OCI-M2 (cell line): ENCODE data around the gene ZNF48.

Source experiments
- DNase-seq: peaks from one replicate; lab custom pipeline; 2025; ENCODE audit not compliant: unreplicated experiment; lab: John Stamatoyannopoulos, UW

The ZNF48 gene

DNA sequence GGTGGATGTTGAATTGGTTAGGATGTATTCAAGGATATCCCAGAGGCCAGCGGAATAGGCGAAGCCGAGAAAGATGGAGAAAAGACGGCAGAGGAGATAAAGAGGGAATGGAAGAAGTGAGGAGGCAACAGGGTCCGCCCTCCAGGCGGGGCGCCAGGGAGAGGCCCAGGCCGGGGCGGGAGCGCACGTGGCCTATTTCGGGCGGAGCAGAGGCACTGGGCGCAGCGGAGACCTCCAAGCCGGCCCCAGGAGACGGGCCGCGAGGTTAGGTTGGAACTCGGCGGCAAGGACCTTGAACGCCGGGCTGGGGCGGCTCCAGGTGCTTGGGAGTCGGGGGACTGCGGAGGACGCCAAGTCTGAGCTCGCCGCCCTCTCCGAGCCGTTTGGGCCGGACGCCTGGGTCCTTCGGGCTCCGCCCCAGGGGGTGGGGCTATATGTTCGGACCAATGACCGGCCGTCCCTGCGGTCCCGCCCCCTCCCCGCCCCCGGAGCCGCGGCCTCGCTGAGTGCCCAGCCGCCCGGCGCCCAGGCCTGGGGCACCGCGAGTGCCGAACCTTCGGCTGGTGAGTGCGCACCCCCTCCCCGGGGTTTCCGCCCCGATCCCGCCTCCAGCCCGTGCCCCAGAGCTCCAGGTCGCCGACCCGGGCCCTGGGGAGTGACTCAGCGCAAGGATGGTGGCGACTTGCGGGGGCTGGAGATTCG lies 12.0 kb downstream of the ZNF48 start, which contains the start of gene ZNF771:
TSS of gene ZNF771 (plus strand) at position 505 of the 702 bp plus-strand sequence. CDS start 448 bp downstream, outside the sequence.
- peak; percentile 46 for DNase-seq

DNA sequence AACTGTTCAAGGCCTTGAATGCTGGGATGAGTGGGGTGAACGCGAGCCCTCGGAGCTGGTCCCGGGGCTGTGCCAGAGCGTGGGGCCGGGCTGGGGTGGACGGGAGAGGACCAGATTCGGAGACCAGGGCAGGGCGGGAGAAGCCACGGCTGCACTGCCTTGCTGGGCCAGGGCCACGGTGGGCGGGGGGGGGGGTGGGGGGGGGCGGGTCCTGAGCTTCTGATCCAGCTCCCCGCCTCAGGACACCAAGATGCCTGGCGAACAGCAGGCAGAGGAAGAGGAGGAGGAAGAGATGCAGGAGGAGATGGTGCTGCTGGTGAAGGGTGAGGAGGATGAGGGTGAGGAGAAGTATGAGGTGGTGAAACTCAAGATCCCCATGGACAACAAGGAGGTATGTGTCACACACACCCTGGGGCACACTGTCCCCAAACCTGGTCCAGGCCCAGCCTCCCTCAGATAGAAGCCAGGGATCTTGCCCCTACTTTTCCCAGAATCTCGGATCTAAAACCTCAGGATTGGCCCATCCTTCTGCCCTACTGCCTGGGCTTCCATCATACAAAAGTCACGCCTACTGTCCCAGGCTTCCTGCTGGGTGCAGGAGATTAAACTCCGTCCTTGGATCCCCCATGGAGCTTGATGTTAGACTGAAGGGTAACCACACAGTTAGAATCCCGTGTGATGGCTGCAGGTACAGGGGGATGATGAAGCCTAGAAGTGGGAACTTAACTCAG lies 12.7 kb downstream of the ZNF48 start:
- DNase-seq, result no peak

DNA sequence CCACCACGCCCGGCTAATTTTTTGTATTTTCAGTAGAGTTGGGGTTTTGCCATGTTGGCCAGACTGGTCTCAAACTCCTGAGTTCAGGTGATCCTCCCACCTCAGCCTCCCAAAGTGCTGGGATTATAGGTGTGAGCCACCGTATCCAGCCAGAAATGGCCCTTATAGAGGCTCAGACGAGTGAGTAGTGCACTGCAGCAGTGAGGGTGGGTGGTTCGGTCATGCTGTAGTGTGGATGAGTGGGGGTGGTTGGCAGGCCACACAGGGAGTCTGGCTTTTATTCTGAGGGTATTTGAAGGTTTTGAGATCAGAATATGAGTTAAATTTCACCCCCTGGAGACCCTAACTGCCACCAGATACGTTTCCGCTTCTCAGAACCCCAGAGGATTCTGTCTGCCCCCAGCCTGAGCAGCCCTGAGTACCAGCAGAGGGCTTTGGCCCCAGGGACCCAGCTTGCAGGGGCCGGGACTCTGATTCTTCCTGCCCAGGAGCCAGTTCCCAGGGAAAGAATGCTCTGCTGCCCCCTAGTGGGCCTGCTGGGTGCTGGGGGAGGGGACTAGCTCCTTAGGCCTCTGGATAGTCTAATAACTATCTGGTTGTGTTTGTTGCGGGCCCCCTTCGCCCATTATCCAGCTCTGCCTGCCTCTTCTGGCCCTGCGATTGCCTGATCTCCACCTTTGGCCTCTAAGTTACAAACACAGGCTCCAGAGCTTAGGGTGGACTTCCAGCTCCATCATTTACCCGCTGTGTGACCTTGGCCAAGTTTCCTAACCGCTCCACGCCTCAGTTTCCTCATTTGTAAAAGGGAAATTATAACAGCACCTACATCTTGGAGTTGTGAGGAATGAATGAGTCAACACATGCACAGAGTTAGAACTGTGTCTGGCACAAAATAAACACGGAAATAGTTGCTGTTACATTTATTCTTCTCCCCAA lies 14.2 kb downstream of the ZNF48 start:
- peak; percentile 76 for DNase-seq

- no peak for DNase-seq
Observed at GRCh38 chr16:30413112-30413806, 18.0 kb downstream of the ZNF48 start.

DNA sequence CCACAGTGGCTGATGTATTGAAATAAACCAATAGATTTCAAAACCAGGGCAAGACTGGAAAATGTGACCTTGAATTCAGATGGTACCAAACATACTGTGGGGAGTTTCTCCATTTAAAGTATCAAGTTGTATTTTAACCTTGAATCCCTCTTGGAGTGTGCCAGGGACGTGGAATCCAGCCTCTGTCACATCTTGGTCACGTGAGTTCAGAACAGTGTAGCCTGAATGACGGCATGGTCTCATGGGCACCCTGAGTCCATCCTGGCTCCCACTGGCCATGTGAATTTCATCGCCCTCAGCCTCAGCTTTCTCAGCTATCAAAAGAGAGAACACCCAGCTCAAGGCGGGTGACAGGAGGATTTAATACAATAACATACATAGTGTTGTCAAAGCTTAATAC lies 18.9 kb downstream of the ZNF48 start:
- no peak for DNase-seq

DNA sequence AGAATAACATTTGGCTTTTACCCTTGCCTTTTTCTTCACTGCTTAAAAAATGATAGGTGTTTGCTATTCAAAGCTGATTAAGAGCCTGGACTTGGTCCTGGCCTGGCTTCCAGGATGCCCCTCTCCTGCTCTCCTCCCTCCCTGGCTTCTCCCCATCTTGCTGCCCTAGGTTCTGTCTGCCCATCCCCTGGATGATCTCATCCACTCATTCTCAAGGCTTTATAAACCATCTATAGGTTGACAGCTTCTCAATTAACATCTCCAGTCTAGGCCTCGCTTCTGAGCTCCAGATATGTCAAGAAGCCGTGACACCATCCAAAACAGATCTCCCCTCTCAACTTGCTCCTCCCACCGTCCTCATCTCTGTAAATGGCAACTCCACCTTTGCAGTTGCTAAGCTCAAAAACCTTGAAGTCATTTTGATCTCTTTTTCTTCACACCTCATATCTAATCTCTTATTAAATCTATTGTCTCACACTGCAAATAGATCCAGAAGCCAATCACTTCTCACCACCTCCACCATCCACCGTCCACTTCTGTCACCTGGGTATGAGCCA lies 20.9 kb downstream of the ZNF48 start:
- no peak for DNase-seq

- no peak for DNase-seq
Observed at GRCh38 chr16:30416624-30417528, 21.7 kb downstream of the ZNF48 start.

- DNase-seq, result no peak
Observed at GRCh38 chr16:30417529-30418349, 22.5 kb downstream of the ZNF48 start.

GRCh38 chr16:30418350-30419181 lies 23.3 kb downstream of the ZNF48 start:
- no peak for DNase-seq

GRCh38 chr16:30421010-30421409 lies 25.8 kb downstream of the ZNF48 start:
- no peak for DNase-seq

DNA sequence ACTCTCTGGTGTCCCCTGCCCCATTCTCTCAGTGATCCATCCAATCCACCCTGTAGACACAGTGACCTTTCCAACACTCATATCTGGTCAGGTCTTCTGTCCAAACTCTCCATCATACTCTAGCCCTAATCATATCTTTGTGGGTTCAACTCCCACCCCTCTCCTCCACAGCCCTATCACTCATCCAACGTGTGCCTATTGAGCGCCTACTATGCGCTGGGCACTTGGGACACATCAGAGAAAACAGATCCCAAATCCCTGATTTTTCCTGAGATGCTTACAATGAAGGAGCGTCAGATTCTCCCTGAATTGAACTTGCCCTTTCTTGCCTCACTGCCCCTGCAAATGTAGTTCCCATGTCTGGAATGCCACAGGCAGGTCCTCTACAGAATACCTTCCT lies 32.8 kb downstream of the ZNF48 start:
- DNase-seq, result no peak

DNA sequence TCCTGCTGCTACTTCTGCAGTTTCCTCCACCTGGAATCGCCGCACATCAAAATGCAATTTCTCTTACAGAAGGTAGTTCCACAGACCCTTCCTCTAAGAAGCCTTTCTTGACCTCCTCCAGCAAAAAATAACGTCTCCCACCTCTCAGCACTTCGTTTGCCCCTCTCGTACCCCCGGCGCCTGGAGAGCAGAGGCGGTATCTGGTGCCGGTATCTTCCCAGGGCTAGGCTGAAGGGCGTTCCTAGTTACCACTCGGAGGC lies 34.1 kb downstream of the ZNF48 start:
- DNase-seq, result no peak

- DNase-seq, result peak; percentile 83
Observed at GRCh38 chr16:30429678-30430427, 34.6 kb downstream of the ZNF48 start, which contains the start of gene DCTPP1. Gene DCTPP1 (minus strand): TSS chr16:30430030. CDS start chr16:30429980, 50 bp downstream.

- DNase-seq, result no peak
Observed at GRCh38 chr16:30430428-30430970, 35.3 kb downstream of the ZNF48 start.

- no peak for DNase-seq
Observed at GRCh38 chr16:30434852-30435251, 39.6 kb downstream of the ZNF48 start.

DNA sequence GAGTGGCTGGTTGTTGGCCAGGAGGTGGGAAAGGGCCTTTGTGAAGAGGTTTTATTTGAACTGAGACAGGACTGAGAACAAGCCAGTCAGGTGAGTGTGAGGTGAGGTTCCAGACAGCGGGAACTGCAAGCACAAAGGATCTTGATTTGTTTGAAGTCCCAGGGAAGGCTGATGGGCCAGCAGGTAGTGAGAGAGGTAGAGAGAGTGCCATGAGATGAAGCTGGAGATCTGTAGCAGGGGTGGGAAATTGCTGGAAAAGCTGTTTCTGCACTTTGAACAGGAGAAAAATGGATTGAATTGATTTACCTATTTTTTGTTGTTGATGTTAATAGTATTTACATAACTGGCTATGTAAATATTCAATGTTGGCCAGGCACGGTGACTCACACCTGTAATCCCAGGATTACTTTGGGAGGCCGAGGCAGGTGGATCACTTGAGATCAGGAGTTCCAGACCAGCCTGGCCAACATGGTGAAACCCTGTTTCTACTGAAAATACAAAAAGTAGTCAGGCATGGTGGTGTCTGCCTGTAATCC lies 42.4 kb downstream of the ZNF48 start:
- DNase-seq, result no peak

GRCh38 chr16:30438835-30439234 lies 43.6 kb downstream of the ZNF48 start:
- DNase-seq, result no peak
